HPDE6-E6E7 (cell line): ENCODE measurements around the gene MYO1F.
A peak's percentile ranks its signal among the peaks of the same experiment; 100 is the strongest.
"Not testable (repeated sequence)": the region's sequence is repeated elsewhere in the genome, so short reads cannot be mapped to it uniquely, and the experiment has no call there.

Experiments
- DNase-seq: peaks from one replicate; pipeline ENCODE4 v3.0.0; 2011; ENCODE audit warnings: missing footprints; ENCODE audit errors: extremely low spot score

MYO1F gene

GRCh38 chr19:8517551-8518442 lies 59.4 kb downstream of the MYO1F start:
- no peak for DNase-seq

- no peak for DNase-seq
Measured at GRCh38 chr19:8515317-8515716, 61.9 kb downstream of the MYO1F start.

GRCh38 chr19:8514505-8515009 lies 62.7 kb downstream of the MYO1F start:
- DNase-seq = not testable (repeated sequence)

GRCh38 chr19:8513687-8514504 lies 63.3 kb downstream of the MYO1F start, which contains the start of gene ZNF414:
Gene ZNF414, minus strand, starts transcription at chr19:8514167. Its CDS starts 121 bp downstream, at chr19:8514046.
- peak; percentile 91 for DNase-seq

- DNase-seq = no peak
Measured at GRCh38 chr19:8513036-8513686, 64.1 kb downstream of the MYO1F start.

- no peak for DNase-seq
Measured at GRCh38 chr19:8512115-8512967, 64.9 kb downstream of the MYO1F start.

- DNase-seq = no peak
Measured at GRCh38 chr19:8511573-8512101, 65.6 kb downstream of the MYO1F start.

GRCh38 chr19:8510589-8511115 lies 66.6 kb downstream of the MYO1F start:
- no peak for DNase-seq

- DNase-seq = no peak
Measured at GRCh38 chr19:8506402-8506957, 70.8 kb downstream of the MYO1F start.

- DNase-seq = peak; percentile 58
Measured at GRCh38 chr19:8505680-8506401, 71.4 kb downstream of the MYO1F start.

GRCh38 chr19:8504919-8505318 lies 72.3 kb downstream of the MYO1F start:
- DNase-seq = no peak

- no peak for DNase-seq
Measured at GRCh38 chr19:8504171-8504570, 73.1 kb downstream of the MYO1F start.

GRCh38 chr19:8503510-8503909 lies 73.7 kb downstream of the MYO1F start:
- no peak for DNase-seq

- no peak for DNase-seq
Measured at GRCh38 chr19:8501981-8502380, 75.3 kb downstream of the MYO1F start.

GRCh38 chr19:8501516-8501915 lies 75.7 kb downstream of the MYO1F start:
- DNase-seq = no peak

- DNase-seq = no peak
Measured at GRCh38 chr19:8500158-8500557, 77.1 kb downstream of the MYO1F start.

- DNase-seq = no peak
Measured at GRCh38 chr19:8499048-8499833, 78.0 kb downstream of the MYO1F start.

GRCh38 chr19:8498295-8498694 lies 78.9 kb downstream of the MYO1F start:
- no peak for DNase-seq

GRCh38 chr19:8494158-8494557 lies 83.1 kb downstream of the MYO1F start:
- no peak for DNase-seq
